Hepatocyte (in vitro differentiated cells): ENCODE results near the gene UFSP2.

ENCODE experiments used
- CTCF ChIP-seq: fragments of 200-600 bp; sonication (generic); IDR thresholded peaks from 2 replicates; pipeline ENCODE4 v1.5.1; 2016; ENCODE audit warnings: antibody characterized with exemption, mild to moderate bottlenecking; ENCODE audit not compliant: poor library complexity
- EZH2 ChIP-seq: fragments of 200-600 bp; sonication (generic); IDR thresholded peaks from 2 replicates; pipeline ENCODE4 v1.6.1; 2016; ENCODE audit warnings: antibody characterized with exemption, mild to moderate bottlenecking, borderline replicate concordance
- EZH2phosphoT487 ChIP-seq: fragments of 200-600 bp; sonication (generic); IDR thresholded peaks from one replicate; pipeline ENCODE4 v1.6.1; 2018; ENCODE audit warnings: antibody characterized with exemption, mild to moderate bottlenecking, low read depth, moderate library complexity; ENCODE audit not compliant: unreplicated experiment, severe bottlenecking

DNA sequence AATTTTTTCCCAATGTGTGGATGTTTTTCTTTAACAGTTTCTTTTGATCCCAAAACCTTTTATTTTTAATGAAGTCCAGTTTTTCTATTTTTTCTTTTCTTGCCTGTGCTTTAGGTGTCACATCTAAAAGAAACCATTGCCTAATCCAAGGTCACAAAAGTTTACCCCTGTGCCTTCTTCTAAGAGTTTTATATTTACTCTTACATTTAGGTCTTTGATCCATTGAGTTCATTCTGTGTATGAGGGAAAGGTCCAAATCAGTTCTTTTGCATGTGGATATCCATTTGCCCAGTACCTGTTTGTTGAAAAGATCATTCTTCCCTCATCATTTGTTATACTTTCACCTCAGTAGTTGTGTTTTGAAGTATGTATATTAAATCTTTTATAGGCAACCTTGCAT lies 43.0 kb downstream of the UFSP2 start:
- TF ChIP-seq CTCF (no peak), EZH2phosphoT487 (no peak), EZH2 (no peak)
